HL-60/S4 treated with phorbol 12-myristate 13-acetate at 8.2 ng/mL for 4 days and 3 days (cell line): ENCODE data around the gene DIMT1.

Experiments
- in situ Hi-C: fragments of 300-500 bp; cut with MboI; formaldehyde crosslinking; loops from 2 replicates; pipeline ENCODE4 v1.15.0; 2022; ENCODE audit warnings: low sequenced_read_pairs

Gene DIMT1

GRCh38 chr5:62403411-62404250 lies at the start of gene DIMT1:
DIMT1 (minus strand) TSS chr5:62403905; CDS start chr5:62403772, 133 bp downstream.
- in situ Hi-C loops, result no loop called here

DNA sequence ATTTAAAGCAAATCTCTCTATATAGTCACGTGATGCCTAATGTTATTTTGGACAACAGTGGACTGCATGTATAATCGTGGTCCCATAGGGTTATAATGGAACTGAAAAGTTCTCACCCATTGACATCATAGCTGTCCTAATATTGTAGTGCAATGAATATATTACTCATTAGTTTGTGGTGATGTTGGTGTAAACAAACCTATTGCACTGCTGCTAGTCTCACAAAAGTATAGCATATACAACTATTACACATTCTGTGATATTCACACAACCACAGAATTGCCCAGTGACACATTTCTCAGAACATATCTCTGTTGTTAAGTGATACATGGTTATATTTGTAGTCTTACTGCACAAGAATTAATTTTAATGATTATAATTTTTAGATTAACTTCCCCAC lies 46.6 kb upstream of the DIMT1 start:
- in situ Hi-C loops, result loop anchor here (25.0 kb wide), 1 partner anchor 337 kb away; no protein-coding TSS in a partner anchor

- in situ Hi-C loops, result no loop called here
Measured at GRCh38 chr5:62448528-62448927, 44.8 kb upstream of the DIMT1 start.

DNA sequence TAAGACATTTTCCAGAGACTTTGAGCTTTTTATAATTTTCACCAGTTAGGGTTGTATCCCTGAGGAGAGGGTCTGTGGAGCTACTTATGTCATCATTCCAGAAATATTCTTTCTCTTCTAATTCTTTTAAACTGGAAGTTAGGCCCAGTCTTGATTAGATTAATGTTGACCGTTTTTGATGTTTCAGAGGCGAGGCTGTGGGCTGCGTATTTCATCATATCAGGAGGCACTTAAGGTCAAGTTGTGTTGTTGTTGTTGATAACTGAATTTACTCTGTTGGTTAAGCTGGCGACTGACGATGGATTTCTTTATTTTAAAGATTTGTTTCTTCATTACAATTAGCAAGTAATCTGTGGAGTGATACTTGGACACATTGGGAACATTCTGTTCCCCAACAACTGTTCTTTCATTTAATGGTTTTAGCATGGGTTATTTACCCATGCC lies 28.9 kb upstream of the DIMT1 start:
- in situ Hi-C loops, result no loop called here

GRCh38 chr5:62431735-62432620 lies 28.3 kb upstream of the DIMT1 start:
- in situ Hi-C loops, result no loop called here

GRCh38 chr5:62424763-62425162 lies 21.1 kb upstream of the DIMT1 start:
- in situ Hi-C loops, result no loop called here

DNA sequence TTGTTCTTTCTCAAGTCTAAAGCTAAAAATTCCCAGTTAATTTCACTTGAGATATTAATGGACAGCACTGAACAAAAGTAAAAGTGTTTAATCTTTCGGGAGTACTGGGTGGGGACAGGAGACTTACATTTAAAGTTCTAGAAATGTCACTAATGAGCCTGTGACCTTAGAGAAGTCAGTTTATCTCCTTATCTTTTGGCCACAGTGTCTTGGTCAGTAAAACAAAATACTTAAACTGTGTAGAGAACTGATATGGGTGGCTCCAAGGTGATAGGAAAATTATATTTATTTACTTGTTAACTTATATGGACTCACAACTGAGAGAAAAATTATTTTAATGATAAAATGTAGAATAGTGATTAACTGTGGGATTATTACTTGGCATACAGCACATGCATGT lies 17.7 kb upstream of the DIMT1 start:
- in situ Hi-C loops, result no loop called here

GRCh38 chr5:62419609-62420008 lies 15.9 kb upstream of the DIMT1 start:
- in situ Hi-C loops, result no loop called here

GRCh38 chr5:62418462-62419076 lies 14.9 kb upstream of the DIMT1 start:
- in situ Hi-C loops, result no loop called here

DNA sequence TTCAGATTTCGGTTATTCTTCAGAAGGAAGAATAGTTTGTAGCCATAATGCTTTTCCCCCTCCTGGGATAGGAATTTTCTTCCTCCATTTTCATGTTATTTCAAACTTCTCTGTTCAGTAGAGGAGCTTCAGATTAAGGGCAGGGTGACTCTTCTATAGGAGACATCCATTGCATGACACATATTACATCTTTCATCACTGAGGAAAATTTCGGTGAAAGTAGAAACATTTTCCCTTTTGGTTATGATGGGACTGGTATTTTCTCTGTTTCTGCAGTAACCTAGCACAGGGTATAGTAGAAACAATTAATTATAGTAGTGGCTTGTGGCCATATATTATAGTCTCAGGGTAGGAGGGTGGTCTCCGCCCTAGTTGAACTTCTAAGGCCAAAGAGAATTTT lies 10.0 kb upstream of the DIMT1 start:
- in situ Hi-C loops, result no loop called here

GRCh38 chr5:62412549-62413329 lies 9.0 kb upstream of the DIMT1 start, which contains the start of gene IPO11:
IPO11 (plus strand) TSS chr5:62412763; CDS start chr5:62437280, 24,517 bp downstream.
- in situ Hi-C loops, result no loop called here

- in situ Hi-C loops, result no loop called here
Measured at GRCh38 chr5:62395210-62395950, 8.3 kb downstream of the DIMT1 start.

DNA sequence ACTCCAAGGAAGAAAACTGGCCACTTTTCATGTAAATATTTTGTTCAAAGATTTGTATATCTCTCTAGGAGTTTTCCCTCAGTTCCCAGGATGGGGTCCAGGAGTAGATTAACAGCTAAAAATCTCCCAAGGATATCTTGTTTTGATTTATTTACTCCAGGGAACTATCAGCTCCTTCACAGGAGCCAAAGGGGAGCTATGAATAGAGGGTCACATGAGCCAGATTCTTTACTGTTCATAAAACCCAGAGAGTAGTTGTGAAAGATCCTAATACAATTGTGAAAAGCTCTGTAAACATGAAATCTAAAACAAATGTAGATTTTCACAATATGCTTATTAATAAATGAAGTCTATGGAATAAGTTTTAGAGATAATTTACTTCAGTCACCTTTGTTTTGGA lies 16.9 kb downstream of the DIMT1 start:
- in situ Hi-C loops, result no loop called here

DNA sequence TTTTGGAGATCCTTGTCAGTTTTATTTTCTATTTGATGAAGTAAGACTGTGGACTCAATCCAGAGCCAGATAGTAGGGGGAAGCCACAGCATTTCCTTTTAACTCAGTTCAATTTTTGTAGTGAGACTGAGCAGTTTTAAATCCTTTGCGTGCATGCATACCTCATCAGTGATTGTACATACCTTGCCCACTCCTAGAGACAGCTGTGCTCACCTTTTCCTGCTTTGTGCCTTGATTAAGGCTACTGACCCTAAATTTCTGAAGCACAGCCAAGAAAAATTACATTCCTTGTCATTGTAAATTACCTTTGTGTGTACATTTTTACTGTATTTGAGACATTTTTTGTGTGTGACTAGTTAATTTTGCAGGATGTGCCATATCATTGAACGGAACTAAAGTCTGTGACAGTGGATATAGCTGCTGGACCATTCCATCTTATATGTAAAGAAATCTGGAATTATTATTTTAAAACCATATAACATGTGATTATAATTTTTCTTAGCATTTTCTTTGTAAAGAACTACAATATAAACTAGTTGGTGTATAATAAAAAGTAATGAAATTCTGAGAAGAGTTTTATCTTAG lies 17.8 kb downstream of the DIMT1 start:
- in situ Hi-C loops, result no loop called here

DNA sequence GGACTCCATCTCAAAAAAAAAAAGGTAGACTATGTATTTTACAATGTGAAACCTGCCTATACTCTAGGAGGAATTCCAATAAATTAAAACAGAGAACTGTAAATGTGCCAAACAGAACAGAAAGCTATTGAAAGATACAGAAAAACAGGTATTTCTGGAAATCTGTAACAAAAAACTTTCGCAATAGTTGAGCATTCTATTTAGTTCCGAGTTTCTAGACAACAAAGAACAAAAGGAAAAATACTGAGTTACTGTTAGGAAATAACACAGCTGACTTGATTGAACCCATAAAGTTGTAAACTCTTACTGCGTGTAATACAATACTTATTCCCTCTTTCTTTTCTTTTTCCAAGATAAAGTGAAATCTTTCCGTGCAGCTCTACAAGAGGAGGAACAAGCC lies 18.6 kb downstream of the DIMT1 start:
- in situ Hi-C loops, result no loop called here

DNA sequence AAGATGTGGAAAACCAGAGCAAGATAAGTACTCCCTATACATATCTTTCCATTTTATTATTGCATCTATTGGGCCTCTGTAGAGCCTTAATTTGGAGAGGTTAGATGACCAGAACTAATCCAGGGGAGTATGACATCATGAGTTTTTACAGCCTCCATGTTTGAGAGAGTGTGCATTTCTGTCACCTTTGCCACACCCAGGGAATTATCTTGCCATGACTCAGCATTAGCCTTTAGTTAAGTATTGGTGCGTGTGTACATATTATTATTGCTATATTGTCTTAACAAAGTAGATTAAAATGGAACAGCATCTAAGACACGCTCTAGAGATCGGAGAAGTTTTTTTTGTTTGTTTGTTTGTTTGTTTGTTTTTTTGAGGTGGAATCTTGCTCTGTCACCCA lies 27.6 kb downstream of the DIMT1 start:
- in situ Hi-C loops, result no loop called here

GRCh38 chr5:62375627-62376026 lies 28.1 kb downstream of the DIMT1 start:
- in situ Hi-C loops, result no loop called here

DNA sequence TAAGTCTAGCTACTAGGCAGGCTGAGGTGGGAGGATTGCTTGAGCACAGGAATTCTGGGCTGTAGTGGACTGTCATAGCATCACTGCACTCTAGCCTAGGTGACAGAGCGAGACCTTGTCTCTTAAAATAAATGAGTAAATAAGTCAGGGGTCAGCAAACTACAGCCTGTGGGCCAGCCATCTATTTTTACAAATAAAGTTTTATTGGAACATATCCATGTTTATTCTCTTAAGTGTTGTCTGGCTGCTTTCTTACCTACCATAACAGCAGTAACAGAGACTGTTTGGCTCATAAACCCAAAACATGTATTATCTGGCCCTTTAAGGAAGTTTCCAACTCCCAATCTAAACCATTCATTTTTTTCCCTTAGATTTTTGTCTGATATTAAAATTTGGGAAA lies 29.6 kb downstream of the DIMT1 start:
- in situ Hi-C loops, result loop anchor here (25.0 kb wide), 1 partner anchor 162 kb away; no protein-coding TSS in a partner anchor

- in situ Hi-C loops, result loop anchor here (25.0 kb wide), 1 partner anchor 161 kb away; no protein-coding TSS in a partner anchor
Measured at GRCh38 chr5:62373382-62373781, 30.3 kb downstream of the DIMT1 start.
